Measurements from ENCODE around the gene IL16. TPM values are rescaled to one million over a fixed set of nuclear protein-coding genes. Genes with fewer than 3 reads are reported as not detected.

IL16 gene
- polyA plus RNA-seq, 1 experiment: 0.01 TPM

DNA sequence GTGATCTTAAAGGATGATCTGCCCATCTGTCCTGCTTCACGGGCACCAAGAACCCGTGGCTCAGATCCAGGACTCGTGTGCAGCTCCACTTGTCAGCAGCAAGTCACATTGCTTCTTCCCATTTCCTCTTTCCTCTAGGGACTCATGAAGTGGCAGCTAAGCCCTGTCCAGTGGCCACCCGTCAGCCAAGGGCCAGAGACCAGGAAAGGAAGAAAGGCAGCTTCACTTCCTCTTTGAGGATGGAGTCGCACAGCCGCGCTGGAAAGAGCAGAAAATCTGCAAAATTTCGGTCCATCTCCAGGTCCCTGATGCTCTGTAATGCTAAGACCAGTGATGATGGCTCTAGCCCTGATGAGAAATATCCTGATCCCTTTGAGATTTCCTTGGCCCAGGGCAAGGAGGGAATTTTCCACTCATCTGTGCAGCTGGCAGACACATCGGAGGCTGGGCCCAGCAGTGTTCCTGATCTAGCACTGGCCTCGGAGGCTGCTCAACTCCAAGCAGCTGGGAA lies 28.5 kb downstream of the IL16 start:
- POLR2A ChIA-PET: no interaction called here
- no peak for DNase-seq (ENCODE audit: low read depth)
- no peaks in the 10 kb centered on the region for H3K36me3 ChIP-seq (ENCODE audit: control insufficient read depth, insufficient read depth, low read length)
- TF ChIP-seq, protein P1, sequence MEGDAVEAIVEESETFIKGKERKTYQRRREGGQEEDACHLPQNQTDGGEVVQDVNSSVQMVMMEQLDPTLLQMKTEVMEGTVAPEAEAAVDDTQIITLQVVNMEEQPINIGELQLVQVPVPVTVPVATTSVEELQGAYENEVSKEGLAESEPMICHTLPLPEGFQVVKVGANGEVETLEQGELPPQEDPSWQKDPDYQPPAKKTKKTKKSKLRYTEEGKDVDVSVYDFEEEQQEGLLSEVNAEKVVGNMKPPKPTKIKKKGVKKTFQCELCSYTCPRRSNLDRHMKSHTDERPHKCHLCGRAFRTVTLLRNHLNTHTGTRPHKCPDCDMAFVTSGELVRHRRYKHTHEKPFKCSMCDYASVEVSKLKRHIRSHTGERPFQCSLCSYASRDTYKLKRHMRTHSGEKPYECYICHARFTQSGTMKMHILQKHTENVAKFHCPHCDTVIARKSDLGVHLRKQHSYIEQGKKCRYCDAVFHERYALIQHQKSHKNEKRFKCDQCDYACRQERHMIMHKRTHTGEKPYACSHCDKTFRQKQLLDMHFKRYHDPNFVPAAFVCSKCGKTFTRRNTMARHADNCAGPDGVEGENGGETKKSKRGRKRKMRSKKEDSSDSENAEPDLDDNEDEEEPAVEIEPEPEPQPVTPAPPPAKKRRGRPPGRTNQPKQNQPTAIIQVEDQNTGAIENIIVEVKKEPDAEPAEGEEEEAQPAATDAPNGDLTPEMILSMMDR (IDR thresholded peaks at IDR 0.05; ENCODE audit: insufficient read depth, low read depth, low read length): no peak
- no peak overlapping the region for H3K4me3 ChIP-seq (ENCODE audit: low read depth, low read length)
- H3K27me3 ChIP-seq (ENCODE audit: control insufficient read depth, insufficient read depth, low read length): peaks cover 2% of the 10 kb centered on the region; the same call in 1 of the 2 replicates
- CTCF ChIA-PET: no interaction called here

DNA sequence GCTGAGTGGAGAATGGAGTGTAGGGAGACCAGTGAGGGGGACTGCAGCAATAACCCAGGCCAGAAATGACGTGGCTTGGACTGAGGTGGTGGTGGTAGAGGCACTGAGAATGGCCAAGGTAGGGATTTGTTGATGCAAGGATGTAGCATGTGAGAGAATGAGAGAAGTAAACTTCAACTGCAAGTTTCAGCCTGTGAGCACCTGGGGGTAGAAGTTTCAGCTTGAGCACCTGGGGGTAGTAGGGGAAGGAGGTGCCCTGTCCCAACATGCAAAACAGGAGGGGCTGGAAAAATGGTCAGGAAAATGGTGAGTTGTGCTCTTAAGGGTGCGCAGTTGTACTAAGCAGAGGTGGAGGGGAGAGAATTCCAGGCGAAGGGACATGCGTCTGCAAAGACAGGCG lies 31.0 kb downstream of the IL16 start:
- ChIA-PET CTCF (interaction anchor here (0.7 kb wide), 1 partner anchor 38 kb away, joined by 4 read pairs; no protein-coding TSS in a partner anchor), POLR2A (no interaction called here)
- no peak for DNase-seq (ENCODE audit: low read depth)

DNA sequence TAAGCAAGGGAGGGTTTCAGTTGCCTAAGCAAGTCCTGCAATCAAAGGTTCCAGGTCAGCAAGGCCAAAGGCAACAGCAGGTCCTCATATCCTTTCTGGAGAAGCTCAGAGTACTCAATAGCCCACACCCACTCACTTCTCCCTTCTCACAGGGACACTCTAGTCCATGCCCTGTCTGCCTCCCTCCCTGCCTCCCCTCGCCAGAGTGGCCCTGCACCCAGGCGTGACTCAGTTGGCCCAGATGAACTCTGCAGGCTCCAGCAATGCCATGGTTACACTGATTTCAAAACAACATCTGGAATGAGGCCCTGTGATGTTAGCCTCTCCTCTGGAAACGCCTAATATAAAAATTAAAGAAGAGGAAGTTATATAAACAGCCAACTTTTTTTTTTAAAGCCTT lies 32.9 kb downstream of the IL16 start:
- CTCF ChIA-PET: interaction anchor here (0.9 kb wide), 1 partner anchor 8 kb away, joined by 3 read pairs; no protein-coding TSS in a partner anchor

More for the DNA sequence above, 31.0 kb downstream of the IL16 start:
- Histone ChIP-seq H3K27me3 (ENCODE audit: control insufficient read depth, insufficient read depth, low read length) (peaks cover 2% of the 10 kb centered on the region; the same call in 1 of the 2 replicates), H3K4me3 (ENCODE audit: low read depth, low read length) (no peak overlapping the region), H3K36me3 (ENCODE audit: control insufficient read depth, insufficient read depth, low read length) (no peaks in the 10 kb centered on the region)
- TF ChIP-seq, protein P1 (IDR thresholded peaks at IDR 0.05; ENCODE audit: insufficient read depth, low read depth, low read length): no peak

DNA sequence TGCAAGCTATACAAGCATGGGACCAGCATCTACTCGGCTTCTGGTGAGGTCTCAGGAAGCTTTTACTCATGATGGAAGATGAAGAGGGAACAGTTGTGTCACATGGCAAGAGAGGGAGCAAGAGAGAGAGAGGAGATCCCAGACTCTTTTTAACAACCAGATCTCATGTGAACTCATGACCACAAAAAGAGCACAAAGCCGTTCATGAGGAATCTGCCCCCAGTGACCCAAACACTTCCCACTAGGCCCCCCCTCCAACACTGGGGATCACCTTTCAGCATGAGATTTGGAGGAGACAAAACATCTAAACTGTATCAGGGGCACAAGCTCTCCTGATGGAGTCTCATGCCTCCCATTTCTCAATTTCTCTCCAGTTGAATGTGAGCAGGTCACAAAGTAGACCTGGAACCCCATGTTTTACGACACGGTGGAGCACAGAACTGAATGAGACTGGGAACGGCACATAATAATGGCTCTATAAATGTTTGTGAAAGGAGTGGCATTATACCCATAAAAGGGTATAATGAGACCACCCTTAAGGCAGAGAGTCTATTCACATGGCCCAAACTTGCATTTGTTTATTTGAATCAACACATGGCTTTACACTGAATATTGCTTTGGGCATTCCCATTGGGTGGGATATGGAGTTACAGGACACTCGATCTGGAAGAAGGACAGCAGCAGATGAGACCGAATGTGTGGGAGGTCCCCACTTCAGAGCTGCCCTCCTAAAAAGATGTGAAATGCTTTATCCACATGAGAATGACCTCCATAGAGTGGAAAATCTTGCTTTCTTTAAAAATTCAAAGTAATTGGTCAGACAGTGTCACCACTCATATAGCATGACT lies 38.8 kb downstream of the IL16 start:
- POLR2A ChIA-PET: no interaction called here
- Histone ChIP-seq H3K4me3 (ENCODE audit: low read depth, low read length) (no peak overlapping the region), H3K27me3 (ENCODE audit: control insufficient read depth, insufficient read depth, low read length) (no peaks in the 10 kb centered on the region), H3K36me3 (ENCODE audit: control insufficient read depth, insufficient read depth, low read length) (no peaks in the 10 kb centered on the region)
- CTCF ChIA-PET: interaction anchor here (1.3 kb wide), 1 partner anchor 31 kb away, joined by 3 read pairs; no protein-coding TSS in a partner anchor
- TF ChIP-seq, protein P1 (IDR thresholded peaks at IDR 0.05; ENCODE audit: insufficient read depth, low read depth, low read length): no peak
- DNase-seq (ENCODE audit: low read depth): no peak

More for the DNA sequence above, 32.9 kb downstream of the IL16 start:
- Histone ChIP-seq H3K36me3 (ENCODE audit: control insufficient read depth, insufficient read depth, low read length) (no peaks in the 10 kb centered on the region), H3K27me3 (ENCODE audit: control insufficient read depth, insufficient read depth, low read length) (peaks cover 2% of the 10 kb centered on the region; the same call in 1 of the 2 replicates), H3K4me3 (ENCODE audit: low read depth, low read length) (no peak overlapping the region)
- DNase-seq (ENCODE audit: low read depth): no peak
- TF ChIP-seq, protein P1 (IDR thresholded peaks at IDR 0.05; ENCODE audit: insufficient read depth, low read depth, low read length): no peak
- POLR2A ChIA-PET: no interaction called here

DNA sequence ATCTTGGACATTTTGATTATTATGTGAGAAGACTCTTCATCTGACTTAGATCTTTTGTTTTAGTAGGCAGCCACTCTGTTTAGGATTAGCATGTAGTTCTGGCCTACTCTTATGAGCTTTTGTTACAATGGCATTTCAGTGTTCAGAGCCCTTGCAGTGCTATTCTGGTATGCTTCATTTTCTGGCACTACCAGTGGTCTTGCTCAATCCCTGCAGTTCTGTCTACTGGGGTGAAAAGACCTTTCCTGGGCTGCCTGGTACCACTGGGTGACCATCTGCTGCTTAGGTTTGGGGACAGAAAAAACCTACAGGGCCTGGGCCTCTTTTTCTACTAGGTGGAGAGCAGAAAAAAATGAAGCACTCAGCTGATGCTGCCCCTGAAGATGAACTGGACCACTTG lies 42.5 kb downstream of the IL16 start:
- ChIA-PET POLR2A (no interaction called here), CTCF (no interaction called here)
- Histone ChIP-seq H3K4me3 (ENCODE audit: low read depth, low read length) (no peak overlapping the region), H3K27me3 (ENCODE audit: control insufficient read depth, insufficient read depth, low read length) (no peaks in the 10 kb centered on the region), H3K36me3 (ENCODE audit: control insufficient read depth, insufficient read depth, low read length) (no peaks in the 10 kb centered on the region)
- DNase-seq (ENCODE audit: low read depth): no peak
- TF ChIP-seq, protein P1 (IDR thresholded peaks at IDR 0.05; ENCODE audit: insufficient read depth, low read depth, low read length): no peak
